Retinal pigment epithelial cell (primary cell): Measurements from ENCODE around the gene UBE2D3.

ENCODE experiments used
- DNase-seq: peaks from one replicate; pipeline ENCODE4 v3.0.0-alpha.2; 2010; ENCODE audit warnings: low read depth
- H3K4me3 ChIP-seq: 2 replicates; pipeline ENCODE4 v1.5.1; 2011; ENCODE audit warnings: mild to moderate bottlenecking, low read length, control low read depth, moderate library complexity
- TF ChIP-seq, protein P1 (sequence below): conservative IDR thresholded peaks from 2 replicates; pipeline ENCODE4 v1.5.1; 2011; ENCODE audit warnings: low read depth, low read length, control low read depth, inconsistent platforms

UBE2D3 gene

DNA sequence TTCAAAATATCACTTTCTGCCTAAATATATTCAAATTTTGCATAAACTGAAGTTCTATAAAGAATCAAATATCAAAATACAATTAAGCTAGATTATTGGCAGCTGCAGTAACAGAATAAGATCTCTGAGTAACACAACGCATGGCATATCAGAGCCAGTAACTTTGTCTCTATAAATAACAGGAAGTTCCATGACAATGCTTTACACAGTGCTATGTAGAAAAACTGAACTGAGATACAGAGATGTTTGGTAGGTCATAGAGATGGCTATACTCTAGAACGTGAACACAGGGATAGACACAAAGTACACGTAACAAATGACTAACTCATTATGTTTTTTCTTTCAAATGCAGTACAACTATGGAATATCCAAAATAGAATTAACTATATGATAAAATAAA is 18.2 kb downstream of the UBE2D3 start:
- DNase-seq, result no peak
- TF ChIP-seq, protein P1, sequence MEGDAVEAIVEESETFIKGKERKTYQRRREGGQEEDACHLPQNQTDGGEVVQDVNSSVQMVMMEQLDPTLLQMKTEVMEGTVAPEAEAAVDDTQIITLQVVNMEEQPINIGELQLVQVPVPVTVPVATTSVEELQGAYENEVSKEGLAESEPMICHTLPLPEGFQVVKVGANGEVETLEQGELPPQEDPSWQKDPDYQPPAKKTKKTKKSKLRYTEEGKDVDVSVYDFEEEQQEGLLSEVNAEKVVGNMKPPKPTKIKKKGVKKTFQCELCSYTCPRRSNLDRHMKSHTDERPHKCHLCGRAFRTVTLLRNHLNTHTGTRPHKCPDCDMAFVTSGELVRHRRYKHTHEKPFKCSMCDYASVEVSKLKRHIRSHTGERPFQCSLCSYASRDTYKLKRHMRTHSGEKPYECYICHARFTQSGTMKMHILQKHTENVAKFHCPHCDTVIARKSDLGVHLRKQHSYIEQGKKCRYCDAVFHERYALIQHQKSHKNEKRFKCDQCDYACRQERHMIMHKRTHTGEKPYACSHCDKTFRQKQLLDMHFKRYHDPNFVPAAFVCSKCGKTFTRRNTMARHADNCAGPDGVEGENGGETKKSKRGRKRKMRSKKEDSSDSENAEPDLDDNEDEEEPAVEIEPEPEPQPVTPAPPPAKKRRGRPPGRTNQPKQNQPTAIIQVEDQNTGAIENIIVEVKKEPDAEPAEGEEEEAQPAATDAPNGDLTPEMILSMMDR, result no peak
- H3K4me3 ChIP-seq, result no peak overlapping the region

DNA sequence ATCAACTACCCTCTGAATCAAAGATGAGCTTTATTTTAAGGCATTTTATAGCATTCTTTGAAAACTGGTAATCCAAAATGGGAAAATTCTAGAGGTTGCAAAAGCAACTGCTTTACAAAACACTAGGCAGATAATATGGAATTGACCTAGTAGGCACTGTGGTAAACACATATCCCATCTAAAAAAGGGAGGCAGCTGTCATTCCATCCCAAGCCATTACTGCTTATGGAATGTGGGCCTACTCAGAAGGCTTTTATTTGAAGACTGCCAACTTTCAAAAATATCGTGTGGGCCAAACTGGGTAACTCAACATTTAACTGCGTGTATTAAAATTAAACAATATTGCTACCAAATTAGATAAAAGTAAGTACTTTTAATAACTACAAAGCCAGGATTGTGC is 19.3 kb downstream of the UBE2D3 start:
- TF ChIP-seq, protein P1, result no peak
- DNase-seq, result no peak
- no peak overlapping the region for H3K4me3 ChIP-seq

GRCh38 chr4:102807345-102807744 is 20.0 kb downstream of the UBE2D3 start:
- DNase-seq, result no peak
- TF ChIP-seq, protein P1, result no peak
- H3K4me3 ChIP-seq, result no peak overlapping the region

DNA sequence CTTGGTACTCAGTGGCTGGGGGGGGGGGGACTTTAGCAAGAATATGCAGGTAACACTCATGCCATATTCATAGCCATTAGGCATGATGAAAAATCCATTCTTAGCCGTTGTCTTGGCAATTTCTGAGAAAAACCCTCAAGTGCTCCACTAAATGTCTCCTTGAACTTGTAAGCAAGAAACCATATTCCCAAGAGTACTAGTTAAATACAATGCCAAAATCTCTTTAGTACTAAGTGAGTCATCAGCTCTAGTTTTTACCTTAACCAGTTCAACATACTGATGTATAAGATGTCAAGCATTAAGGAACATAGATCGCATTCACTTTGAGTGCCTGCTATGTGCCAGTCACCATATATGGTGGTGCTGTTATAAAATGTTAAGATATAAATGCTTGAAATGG is 27.5 kb downstream of the UBE2D3 start:
- no peak for DNase-seq
- H3K4me3 ChIP-seq, result no peak overlapping the region
- TF ChIP-seq, protein P1, result no peak

DNA sequence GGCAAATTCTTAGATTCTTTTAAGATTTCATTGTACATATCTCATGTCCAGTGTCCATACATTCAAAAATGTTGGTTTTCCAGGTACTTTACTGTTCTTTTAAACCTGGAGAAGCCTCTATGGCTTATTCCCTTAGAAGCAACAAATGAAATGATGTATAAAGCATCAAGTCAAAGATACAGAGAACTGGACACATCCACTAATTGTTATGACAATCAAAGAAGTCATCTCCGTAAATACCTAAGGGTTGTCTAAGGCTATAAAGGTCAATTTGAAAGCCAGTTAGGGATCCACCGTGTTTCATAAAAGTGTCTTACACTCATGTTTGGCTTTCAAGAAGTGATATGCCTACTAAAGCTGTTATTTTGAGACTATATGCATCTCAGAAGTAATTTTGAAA is 32.4 kb downstream of the UBE2D3 start:
- TF ChIP-seq, protein P1, result no peak
- H3K4me3 ChIP-seq, result no peak overlapping the region
- no peak for DNase-seq

DNA sequence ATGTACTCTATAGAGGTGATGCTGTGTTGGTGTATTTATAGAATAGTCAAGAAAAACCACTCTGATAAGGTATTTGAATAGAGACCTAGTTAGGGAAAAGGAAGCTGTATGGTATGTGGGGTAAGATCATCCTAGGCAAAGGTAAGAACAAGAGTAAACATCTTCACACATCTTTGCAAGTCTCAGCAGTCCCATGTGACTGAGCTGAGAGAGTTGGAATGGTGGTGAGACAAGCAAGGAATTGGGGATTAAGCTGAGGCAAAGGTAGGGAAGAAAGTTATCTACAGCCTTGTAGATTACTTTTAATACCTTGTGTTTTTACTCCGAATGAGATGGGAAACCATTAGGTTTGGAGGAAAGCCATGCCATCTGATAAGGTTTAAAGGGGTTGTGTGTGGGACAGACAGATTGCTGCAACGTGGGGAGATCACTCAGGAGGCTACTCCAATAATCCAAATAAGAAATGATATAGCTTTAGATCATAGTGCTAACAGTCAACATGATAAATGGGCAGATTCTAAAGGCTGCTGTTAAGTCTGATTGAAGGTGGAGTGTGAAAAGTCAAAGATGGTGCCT is 34.9 kb downstream of the UBE2D3 start:
- TF ChIP-seq, protein P1, result no peak
- H3K4me3 ChIP-seq, result no peak overlapping the region
- DNase-seq, result no peak

DNA sequence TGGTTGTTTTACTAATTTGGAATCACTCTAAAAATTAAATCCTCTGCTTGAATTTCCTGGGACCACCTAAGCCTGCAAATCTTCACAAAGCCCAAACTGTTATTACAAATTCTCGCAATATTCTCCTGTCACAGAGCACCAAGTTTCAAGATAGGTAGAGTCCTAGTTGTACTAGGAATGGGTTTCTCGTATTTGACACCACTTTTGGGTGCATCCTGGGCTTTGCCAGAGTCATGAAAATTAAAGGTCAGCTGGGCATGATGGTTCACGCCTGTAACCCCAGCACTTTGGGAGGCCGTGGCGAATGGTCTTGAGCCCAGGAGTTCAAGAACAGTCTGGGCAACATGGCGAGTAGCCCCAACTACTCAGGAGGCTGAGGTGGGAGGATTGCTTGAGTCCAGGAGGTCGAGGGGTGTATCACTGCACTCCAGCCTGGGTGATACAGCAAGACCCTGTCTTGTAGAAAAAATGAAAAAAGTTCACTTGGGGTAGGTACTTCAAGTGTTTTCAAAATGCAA is 36.0 kb downstream of the UBE2D3 start:
- TF ChIP-seq, protein P1, result no peak
- DNase-seq, result no peak
- no peak overlapping the region for H3K4me3 ChIP-seq
